ENCODE measurements around the gene DMBX1.

DMBX1 gene

DNA sequence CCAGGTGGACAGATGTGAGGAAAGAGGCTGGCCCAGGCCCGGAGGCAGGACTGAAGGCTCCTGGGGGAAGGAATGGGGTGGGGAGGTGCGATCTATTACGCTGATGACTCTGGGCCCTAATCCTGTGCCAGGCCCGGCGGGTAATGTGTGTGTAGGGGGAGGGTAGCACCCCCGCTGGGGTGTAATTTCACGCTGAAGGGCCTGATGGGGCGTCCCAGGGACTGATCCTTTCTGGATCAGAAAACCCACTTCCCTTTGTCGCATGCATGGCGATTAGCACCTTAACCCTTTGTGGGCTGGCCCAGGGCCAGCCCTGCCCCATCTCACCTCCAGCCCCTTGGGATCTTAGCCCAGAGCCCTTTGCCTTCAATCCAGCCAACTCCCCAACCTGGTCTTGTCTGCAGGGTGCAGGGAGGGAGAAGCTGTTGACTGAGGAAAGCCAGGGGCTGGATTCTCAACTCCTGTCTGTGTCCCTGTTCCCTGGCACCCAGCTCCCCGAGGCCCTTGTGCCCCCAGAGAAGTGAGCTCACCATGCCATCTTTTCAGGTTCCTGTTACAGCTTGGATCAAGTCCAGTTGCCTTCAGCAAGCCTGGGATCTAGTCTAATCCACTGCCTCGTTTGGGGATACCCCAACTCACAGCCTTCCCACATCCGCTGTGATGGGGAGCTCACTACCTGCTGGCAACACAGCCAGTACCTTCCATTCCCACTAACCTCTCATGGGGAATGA lies 35.8 kb downstream of the DMBX1 start:
- DNase-seq (ENCODE audit: low read depth): no peak

DNA sequence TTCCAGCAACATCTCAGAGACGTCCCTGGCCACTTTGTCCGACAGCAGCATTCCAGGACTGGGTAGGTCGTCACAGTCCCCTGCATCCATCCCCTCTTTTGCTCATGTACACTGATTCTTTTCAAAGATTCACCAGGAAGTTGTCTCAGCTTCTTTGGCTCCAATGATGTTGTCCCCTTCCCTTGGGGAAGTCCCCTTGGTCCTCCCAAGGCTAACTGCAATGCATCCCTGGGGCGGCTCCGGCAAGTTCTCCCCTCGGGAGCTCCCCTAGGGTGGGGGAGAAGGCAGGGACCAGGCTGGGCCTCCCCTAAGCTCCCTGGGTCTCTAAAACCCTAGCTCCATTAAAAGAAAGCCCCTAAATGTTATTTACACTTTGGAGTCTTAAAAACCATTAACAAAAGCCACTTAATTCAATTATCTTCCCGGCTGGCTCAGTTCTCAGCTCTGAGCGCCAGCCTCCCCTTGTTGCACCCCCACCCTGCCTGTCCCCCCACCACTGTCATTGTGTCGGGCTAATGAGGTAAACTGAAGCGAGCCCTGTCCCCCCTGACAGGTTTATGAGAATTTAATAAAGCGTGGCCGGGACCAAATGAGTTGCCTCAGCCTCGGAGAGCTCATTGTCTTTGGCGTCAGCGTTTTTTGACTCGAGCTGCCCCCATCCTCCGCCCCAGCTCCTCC lies 36.5 kb downstream of the DMBX1 start:
- no peak for DNase-seq (ENCODE audit: low read depth)

GRCh38 chr1:46526691-46527291 lies 37.2 kb downstream of the DMBX1 start:
- no peak for DNase-seq (ENCODE audit: low read depth)

GRCh38 chr1:46527474-46528296 lies 38.0 kb downstream of the DMBX1 start:
- DNase-seq (ENCODE audit: low read depth): peak; percentile 47

DNA sequence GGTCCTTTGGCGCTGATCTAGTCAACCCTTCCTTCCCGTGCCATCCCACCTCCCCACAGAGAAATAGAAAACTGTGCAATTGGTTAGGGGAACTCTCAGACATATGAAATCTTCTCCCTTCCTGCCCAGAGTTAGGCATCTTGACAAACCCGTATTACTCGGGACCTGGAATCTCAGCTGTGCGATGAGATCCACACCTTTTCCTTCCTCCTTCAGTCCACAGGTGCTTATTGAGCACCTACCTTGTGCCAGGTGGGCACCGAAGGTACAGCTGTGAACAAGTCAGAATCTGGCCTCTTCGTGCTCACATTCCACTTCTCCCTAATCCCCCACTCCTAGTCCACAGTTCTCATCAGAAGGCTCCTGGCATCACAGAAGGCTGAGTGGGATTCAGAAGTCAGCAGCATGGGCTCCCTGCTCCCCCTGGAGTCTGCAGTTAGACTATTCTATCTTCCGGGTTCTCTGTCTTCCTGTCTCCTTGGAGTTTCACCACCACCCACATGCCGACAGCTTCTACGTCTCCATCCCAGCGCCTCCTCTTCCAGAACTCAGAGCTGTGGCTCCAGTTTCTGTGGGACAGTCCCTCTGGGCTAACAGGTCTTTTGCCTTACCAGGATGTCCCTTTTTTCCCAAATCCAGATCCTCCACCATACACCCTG lies 38.8 kb downstream of the DMBX1 start:
- no peak for DNase-seq (ENCODE audit: low read depth)

DNA sequence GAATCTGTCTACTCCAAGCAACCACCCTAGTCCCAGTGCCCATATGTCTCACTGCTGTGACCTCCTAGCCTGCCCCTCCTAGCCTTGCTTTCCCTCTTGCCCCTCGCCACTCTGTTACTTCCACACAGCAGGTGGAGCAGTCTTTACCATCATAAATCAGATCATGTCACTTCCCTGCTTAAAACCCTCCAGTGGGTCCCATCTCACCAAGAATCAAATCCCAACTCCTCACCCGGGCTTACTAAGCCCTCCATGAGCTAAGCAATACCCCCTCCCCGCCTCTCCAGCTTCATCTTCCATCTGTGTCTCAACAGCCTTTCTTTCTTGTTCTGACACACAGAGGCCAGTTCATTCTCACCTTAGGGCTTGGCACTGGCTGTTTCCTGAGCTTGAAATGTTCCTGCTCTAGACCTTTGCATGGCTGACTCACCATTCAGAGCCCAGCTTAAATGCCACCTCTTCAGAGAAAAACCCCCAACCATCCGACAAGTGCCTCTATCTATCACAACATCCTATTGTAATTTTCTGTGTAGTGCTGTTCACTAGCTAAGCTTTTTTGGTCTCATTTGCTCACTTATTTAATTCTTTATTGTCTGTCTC lies 39.5 kb downstream of the DMBX1 start:
- no peak for DNase-seq (ENCODE audit: low read depth)

DNA sequence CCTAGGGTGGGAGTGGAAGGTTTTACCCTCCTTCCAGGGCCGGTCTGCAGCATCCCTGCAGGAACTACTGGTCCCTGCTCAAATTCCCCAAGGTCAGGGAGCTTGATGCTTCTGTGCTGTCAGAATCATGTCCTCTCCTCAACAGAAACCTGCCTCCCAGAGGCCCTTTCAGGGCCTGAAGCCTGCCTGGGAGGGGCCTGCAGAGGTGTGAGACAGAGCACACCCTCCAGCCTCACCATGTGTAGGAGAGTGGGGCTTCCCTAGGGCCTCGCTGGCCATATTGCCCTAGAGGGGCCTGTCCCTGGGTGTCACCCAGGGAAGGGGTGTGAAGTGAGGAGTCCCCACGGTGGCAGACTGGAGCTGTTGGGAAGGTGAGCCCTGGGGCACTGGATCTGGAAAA lies 40.7 kb downstream of the DMBX1 start:
- no peak for DNase-seq (ENCODE audit: low read depth)

GRCh38 chr1:46530791-46531409 lies 41.3 kb downstream of the DMBX1 start:
- DNase-seq (ENCODE audit: low read depth): no peak

DNA sequence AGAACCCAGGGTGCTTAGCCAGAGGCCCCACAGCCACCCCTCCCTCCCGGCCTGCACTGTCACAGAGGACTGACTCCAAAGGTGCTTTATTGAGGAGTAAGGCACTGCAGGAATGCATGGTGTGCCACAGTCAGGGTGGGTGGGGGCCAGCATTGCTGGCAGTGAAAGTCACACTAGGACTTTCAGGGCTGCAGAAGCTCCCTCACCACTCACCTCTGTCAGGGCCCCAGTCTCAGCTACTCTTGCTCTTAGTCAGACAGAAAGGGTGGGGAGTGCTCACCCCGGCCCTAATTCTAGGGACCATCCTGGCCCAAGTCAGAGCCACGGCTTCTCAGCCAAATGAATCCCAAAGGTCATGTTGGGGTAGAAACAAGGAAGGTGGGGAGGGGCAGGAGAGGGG lies 42.5 kb downstream of the DMBX1 start:
- DNase-seq (ENCODE audit: low read depth): no peak

- no peak for DNase-seq (ENCODE audit: low read depth)
Observed at GRCh38 chr1:46532498-46533178, 43.0 kb downstream of the DMBX1 start.

DNA sequence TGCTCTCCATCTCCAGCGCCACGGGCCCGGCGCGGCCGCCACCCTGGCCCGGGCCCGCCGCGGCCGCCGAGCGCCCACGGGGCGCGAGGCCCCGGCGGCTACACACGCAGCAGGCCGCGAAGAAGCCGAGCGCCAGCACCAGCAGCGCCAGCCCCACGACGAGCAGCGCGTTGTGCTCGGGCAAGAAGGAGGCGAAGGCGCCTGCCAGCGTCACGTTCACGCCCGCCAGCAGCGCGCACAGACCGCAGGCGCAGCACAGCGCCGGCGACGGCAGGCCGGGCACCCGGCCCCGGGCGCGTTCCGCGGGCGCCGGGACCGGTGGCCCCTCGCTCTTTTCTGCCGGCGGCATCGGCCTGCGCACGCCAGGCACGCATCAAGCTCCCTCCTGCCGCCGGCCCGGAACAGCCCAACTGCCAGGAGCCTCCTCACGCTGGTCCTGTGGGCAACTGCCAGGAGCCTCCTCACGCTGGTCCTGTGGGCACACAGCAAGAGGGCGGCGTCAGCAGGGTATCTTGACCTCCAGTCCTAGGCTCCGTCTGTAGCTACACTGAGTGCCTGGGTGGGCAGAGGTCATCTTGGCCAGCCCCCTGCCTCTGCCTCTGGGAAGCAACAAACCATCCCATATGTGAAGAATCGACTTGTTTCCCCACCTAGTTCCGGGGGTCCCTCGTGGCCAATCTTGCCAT lies 43.7 kb downstream of the DMBX1 start:
- no peak for DNase-seq (ENCODE audit: low read depth)

DNA sequence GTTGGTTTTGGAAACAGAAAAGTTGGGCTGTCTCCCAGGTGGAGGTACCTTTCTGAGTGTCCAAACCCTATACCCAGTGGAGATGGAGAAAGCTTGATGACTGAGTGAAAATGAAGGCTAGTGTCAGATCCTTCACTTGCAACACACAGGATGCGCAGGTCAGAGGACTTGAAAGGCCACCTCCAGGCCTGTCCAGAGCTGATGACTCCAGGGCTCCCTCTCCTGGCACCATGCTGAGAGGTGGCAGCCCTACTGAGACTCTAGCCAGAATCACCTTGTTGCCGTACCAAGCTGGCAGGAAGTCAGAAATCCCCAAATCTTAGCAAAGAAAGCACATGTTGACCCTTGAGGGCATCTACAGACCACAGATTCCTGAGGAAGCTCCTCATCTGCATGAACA lies 45.4 kb downstream of the DMBX1 start:
- DNase-seq (ENCODE audit: low read depth): no peak

- DNase-seq (ENCODE audit: low read depth): no peak
Observed at GRCh38 chr1:46536527-46536926, 46.9 kb downstream of the DMBX1 start.

DNA sequence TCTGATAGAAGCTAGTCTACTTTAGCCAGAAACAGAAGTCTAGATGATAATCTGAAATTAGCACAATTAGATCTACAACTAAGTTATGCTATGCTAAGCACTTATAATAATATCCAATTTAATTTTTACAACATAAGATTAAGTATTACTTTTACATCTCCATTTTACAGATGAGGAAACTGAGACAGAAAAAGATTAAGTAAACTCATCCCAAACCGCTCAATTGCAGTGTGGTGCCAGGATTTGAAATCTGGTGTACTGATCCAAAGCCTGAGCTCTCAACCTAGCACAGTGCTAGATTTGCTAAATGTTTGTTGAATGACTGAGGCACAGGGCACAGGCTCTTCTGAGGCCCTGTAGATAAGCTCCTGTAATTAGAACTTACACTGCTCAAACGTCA lies 48.0 kb downstream of the DMBX1 start:
- DNase-seq (ENCODE audit: low read depth): no peak

- DNase-seq (ENCODE audit: low read depth): no peak
Observed at GRCh38 chr1:46538147-46538546, 48.5 kb downstream of the DMBX1 start.
